DOHH2 (cell line): ENCODE measurements around the gene AKAP13.

Source experiments
- CTCF ChIP-seq: fragments of 200-600 bp; sonication (generic); IDR thresholded peaks from one replicate; pipeline ENCODE4 v1.5.1; 2014; ENCODE audit warnings: antibody characterized with exemption, mild to moderate bottlenecking, low read depth, low read length; ENCODE audit not compliant: poor library complexity, severe bottlenecking
- EZH2phosphoT487 ChIP-seq: fragments of 200-600 bp; sonication (generic); IDR thresholded peaks from 2 replicates; pipeline ENCODE4 v1.6.1; 2017; ENCODE audit warnings: borderline replicate concordance, mild to moderate bottlenecking, antibody characterized with exemption, low read length, moderate library complexity, mixed read lengths

DNA sequence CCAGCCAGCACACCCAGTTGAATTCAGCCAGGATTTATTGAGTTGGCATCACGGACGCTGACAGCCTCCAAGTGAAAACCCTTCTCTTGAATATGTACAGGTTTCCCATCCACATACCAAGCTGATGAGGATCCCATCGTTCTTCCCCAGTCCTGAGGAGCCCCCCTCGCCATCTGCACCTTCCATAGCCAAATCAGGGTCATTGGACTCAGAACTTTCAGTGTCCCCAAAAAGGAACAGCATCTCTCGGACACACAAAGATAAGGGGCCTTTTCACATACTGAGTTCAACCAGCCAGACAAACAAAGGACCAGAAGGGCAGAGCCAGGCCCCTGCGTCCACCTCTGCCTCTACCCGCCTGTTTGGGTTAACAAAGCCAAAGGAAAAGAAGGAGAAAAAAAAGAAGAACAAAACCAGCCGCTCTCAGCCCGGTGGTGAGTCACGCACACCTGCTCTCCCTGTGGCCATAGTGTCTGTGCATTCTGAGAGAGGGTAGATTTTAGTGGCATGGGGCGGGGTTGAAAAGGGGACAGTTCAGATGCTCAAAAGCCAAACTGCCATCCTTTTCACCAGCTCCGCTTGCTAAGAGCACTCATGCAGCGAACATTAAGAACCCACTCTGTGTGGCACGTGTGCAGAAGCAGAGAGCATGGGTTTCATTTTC lies 363.1 kb downstream of the AKAP13 start:
- no peak for TF ChIP-seq CTCF
- no peak for TF ChIP-seq EZH2phosphoT487
